ENCODE measurements around the gene OR2B6.
"Not testable (repeated sequence)": the region's sequence is repeated elsewhere in the genome, so short reads cannot be mapped to it uniquely, and the experiment has no call there.

The OR2B6 gene

DNA sequence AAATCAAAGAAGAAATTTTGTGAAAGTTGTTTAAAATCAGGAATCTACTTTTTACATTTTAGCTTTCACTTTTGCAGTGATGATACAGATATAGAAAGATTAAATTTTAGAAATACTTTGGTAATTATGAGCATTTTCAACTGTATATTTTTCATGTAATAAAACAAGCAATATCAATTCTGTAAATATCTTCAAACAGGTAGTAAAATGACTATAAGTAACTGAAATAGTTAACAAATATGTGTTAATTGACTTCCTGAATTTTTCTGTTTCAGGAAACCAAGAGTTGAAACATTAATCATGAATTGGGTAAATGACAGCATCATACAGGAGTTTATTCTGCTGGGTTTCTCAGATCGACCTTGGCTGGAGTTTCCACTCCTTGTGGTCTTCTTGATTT, at the start of gene OR2B6:
TSS of gene OR2B6 (plus strand) at position 301 of the 400 bp plus-strand sequence. CDS start at position 301, 0 bp downstream.
- no peak for DNase-seq

DNA sequence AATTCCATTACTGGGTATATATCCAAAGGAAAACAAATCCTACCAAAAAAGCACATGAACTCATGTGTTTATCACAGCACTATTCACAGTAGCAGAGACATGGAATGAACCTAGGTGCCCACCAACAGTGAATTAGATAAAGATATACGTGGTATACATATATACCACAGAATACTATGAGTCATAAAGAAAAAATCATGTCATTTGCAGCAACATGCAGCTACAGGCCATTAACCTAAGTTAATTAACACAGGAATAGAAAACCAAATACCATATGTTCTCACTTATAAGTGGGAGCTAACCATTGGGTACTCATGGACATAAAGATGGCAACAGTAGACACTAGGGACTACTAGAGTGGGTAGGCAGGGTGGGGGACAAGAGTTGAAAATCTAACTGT, 49.0 kb upstream of the OR2B6 start:
- no peak for DNase-seq

DNA sequence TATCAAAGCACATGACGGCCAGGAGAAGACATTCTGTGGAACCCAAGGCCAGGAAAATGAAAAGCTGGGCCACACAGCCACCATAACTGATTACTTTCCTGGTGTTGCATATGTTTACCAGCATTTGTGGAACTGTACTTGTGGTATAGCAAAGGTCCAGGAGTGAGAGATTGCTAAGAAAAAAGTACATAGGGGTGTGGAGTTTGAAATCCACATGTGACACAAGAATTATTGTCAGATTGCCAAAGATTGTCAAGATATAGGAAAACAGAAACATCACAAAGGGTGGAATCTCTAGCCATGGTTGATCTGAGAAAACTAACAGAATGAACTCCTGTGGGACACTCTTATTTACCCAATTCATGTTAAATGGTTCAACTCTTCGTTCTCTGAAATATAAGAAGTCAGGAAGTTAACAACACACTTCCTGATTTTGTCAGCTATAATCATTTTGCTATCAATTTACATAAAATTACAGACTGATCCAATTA, 45.0 kb upstream of the OR2B6 start, which contains the start of gene OR2B2:
TSS of gene OR2B2 (minus strand) at position 441 of the 491 bp plus-strand sequence. CDS start at position 364, 77 bp downstream.
- DNase-seq, result no peak

DNA sequence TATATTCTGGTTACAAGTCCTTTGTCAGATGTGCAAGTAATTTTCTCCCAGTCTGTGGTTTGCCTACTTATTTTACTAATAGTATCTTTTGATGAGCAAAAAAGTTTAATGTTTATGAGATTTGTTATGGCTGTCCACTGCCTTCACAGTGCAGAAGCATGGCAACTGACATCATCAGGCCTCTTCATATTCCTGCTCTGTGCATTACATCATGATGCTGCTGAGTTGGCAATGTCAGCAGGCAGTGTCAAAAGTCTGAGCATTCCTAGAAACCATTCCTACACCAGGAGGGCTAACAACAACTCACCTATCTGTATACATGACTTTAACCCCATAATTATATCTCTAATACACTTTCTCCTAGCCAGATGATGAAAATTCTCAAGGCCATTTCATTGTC, 34.1 kb upstream of the OR2B6 start:
- no peak for DNase-seq

DNA sequence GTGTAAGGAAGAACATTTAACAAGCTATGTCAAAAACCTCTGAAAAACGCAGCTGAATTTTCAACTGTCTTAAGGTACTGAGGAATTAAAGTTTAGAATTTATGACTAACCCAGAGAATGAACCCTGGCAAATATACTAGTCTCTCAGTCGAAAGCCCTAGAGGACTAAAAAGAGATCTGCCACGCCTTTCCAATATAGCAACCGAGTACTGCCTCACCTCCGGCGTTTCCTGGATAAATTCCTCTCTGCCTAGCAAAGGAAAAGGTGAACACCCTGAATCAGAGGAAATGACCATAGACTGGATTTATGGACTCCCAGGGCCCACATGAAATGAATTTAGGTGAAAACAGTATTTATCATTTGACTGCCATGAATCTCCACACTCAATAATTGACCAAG, 32.9 kb upstream of the OR2B6 start:
- DNase-seq, result no peak

DNA sequence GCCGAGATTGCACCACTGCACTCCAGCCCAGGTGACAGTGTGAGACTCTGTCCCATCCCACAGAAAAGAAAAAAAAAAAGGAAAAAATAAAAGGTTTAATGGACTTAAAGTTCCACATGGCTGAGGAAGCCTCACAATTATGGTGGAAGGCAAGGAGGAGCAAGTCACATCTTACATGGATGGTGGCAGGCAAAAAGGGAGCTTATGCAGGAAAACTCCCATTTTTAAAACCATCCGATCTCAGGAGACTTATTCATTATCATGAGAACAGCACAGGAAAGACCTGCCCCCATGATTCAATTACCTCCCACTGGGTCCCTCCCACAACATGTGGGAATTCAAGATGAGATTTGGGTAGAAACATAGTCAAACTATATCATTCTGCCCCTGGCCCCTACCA, 29.0 kb upstream of the OR2B6 start:
- DNase-seq, result not testable (repeated sequence)

DNA sequence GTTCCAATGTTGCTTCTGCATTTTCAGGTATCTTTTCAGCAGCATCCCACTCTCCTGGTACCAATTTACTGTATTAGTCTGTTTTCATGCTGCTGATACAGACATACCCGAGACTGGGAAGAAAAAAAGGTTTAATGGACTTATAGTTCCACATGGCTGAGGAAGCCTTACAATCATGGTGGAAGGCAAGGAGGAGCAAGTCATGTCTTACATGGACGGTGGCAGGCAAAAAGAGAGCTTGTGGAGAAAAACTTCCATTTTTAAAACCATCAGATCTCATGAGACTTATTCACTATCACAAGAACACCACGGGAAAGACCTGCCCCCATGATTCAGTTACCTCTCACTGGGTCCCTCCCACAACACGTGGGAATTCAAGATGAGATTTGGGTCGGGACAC, 27.1 kb upstream of the OR2B6 start:
- not testable (repeated sequence) for DNase-seq

DNA sequence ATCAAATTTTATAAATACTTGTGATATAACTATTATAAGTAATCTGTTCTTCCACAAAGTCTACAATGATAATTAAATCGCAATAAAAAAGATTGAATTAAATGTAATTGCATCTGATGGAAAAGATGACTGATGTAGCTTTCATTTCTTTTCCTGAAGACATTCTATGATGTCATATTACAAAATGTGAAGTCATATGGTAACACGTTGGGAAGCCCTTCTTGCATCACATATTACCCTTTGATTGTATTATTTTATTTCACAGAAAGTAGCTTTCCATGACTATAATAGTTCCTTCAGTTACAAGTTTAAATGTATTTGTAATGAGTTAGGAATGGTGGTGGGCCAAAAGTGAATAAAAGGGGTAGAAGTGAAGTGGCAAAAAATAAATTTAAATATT, 25.8 kb upstream of the OR2B6 start:
- DNase-seq, result no peak

DNA sequence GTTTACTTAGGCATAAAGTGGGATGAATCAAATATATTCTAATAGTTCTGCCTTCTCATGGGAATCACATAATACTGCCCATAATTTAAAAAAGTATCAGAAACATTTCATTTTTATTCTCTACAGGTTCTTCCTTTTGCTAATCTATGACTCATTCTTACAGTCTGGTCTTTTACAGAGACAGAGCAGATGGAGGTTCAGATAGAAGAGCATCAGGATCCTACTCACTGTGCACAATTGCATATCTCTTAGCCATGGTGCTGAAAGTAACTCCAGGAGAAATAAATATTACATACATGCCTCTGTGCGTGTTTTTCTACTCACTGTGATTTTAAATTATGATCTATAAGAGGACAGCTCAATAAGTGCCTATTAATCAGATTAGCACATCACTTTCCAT, 16.3 kb upstream of the OR2B6 start:
- DNase-seq, result no peak

DNA sequence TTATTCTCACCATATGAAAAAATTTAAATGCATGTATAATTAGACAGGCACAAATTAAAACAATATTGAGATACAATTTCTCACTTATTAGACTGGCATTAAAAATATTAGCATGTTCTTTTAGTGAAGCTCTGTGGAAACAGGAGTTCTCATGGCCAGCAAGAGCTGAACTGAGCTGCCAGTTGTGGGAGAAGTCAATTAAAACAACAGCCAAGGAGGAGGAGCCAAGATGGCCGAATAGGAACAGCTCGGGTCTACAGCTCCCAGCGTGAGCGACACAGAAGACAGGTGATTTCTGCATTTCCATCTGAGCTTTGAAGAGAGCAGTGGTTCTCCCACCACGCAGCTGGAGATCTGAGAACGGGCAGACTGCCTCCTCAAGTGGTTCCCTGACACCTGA, 14.0 kb upstream of the OR2B6 start:
- peak; percentile 12 for DNase-seq

DNA sequence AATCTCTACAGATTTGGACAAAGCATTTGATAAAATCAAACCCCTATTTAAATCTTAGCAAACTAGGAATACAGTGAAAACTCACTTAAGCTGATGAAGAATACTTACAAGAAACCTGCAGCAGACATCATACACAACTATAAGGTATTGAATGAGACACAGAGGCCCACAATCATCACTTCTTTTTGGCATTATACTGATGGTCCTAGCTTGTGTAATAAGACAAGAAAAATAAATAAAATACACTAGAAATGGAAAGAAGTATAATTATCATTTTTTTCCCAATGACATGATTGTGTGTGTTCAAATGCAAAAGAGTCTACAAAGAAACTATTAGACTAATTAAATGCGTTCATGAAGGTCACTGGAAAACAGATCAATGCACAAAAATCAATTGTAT, 8.8 kb upstream of the OR2B6 start:
- no peak for DNase-seq

DNA sequence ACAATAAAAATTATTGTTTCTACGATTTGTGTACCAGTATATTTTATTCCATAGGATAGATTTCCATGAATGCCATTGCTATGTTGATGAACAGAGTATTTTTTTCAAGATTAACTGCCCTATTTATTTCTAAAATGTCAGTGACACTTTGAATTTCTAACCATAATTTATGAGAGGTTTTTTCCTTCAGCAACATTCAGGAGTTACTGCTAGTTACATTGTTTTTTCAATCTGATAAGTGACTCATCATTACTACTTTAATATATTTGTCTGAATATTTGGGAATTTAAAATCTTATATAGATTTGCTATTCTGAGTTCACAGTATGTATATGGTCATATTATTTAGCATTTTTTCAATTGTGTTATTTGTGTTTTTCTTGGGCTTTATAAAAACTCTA, 6.0 kb upstream of the OR2B6 start:
- no peak for DNase-seq

DNA sequence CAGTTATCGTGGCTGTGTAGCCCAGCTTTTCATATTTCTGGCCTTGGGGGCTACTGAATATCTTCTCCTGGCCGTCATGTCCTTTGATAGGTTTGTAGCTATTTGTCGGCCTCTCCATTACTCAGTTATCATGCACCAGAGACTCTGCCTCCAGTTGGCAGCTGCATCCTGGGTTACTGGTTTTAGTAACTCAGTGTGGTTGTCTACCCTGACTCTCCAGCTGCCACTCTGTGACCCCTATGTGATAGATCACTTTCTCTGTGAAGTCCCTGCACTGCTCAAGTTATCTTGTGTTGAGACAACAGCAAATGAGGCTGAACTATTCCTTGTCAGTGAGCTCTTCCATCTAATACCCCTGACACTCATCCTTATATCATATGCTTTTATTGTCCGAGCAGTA, 475 bp downstream of the OR2B6 start:
- DNase-seq, result no peak

DNA sequence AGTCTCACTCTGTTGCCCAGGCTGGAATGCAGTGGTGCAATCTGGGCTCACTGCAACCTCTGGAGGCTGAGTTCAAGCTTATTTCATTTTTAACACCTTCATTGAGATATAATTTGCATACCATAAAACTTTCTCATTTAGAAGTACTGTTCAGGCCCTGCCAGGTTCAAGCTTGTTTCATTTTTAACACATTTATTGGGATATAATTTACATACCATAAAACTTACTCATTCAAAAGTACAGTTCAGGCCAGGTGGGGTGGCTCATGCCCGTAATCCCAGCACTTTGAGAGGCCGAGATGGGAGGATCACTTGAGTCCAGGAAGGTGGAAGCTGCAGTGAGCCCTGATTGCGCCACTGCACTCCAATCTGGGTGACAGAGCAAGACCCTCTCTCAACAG, 5.5 kb downstream of the OR2B6 start:
- no peak for DNase-seq

DNA sequence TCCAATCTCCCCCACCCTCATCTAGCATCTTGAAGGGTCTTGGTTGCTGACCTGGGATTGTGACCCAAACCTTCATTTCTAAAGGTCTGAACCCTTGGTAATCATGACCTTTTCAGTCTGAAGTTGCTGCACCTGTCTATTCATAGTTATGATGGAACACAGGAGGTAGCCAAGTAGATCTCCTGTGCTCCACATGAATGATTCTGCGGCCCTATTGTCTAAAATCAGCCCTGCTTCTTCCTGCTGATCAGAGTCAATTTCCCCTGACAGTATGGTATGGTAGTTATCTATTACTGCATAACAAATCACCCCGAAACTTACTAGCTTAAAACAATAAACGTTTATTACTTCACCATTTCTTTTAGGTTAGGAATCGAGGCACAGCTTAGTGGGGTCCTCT, 9.0 kb downstream of the OR2B6 start:
- no peak for DNase-seq

DNA sequence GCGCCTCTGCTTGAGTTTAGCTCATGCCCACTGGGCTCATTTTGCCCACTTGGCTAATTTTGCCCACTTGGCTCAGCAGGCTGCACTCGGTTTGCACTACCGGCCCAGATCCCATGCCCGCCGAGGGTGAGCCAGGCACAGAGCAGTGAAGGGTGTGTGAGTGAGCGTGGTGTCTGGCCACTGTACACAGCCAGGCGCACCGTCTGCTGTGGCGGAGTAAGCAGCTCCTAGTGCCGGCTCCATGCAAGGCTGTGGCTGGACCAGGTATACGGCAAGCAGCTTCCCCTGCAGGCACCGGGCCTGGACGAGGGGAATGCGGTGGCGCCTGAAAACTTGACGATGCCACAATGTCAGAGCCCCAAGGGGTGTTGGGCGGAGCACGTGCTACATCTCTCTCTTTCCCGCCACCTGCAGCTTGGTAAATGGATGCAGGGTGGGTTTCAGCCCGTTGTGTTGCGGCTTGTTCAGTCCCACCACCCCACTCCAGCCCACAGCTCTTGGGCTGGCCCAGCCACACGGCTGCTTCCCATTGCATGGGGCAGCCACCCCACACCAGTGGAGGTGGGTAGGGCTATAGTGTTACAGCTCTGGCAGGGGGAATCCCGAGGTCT, 9.9 kb downstream of the OR2B6 start:
- DNase-seq, result no peak

DNA sequence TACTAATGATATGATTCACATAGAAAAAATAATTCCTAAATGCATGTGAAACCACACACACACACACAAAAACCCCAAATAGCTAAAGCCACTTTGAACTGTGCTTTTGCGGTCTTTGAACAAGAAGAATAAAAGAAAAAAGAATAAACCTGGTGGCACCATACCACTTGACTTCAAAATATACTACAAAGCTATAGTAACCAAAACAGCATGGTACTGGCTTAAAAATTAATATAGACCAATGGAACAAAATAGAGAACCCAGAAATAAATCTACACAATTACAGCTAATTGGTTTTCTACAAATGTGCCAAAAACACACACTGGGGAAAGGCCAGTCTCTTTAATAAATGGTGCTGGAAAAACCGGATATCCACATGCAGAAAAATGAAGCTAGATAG, 13.4 kb downstream of the OR2B6 start:
- no peak for DNase-seq

DNA sequence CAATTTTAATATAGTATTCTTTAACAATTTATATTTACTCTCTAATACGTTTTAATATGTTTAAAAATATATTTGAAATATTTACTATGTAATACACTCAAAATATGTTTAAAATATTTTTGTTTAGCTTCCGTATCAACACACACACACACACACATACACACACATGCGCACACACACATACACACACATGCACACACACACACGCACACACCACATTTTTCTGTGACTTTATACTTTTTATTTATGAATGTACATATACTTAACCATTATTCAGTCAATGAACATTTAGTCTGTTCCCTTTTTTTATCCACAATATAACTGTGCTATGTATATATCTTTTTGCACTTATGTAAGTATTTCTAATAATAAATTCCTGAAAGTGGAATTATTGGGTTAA, 15.7 kb downstream of the OR2B6 start:
- DNase-seq, result no peak

DNA sequence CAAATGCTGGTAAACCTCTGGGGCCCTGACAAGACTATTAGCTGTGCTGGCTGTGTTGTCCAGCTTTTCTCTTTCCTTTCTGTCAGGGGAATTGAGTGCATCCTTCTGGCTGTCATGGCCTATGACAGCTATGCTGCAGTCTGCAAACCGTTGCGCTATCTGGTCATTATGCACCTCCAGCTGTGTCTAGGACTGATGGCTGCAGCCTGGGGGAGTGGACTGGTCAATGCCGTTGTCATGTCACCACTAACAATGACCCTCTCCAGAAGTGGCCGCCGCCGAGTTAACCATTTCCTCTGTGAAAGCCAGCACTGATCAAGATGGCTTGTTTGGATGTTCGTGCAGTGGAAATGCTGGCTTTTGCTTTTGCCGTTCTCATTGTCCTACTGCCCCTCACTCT, 20.3 kb downstream of the OR2B6 start:
- no peak for DNase-seq

DNA sequence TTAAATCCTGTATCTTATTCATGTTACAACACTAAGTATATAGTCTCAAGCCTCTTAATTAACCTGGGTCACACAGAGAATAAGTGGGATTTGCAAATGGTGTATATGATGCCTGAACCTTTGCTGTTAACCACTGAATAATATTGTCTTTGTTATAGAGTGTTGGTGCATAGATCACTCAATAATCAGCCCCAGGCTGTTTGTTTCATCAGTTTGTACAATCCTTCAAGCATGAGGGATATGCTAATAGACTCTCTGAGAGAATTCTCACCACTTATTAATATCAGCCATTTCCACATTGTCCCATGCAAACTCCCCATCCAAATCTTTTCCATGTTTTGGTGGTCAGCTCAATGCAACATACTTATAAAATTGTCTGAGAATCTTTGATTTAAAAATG, 21.7 kb downstream of the OR2B6 start:
- DNase-seq, result no peak

DNA sequence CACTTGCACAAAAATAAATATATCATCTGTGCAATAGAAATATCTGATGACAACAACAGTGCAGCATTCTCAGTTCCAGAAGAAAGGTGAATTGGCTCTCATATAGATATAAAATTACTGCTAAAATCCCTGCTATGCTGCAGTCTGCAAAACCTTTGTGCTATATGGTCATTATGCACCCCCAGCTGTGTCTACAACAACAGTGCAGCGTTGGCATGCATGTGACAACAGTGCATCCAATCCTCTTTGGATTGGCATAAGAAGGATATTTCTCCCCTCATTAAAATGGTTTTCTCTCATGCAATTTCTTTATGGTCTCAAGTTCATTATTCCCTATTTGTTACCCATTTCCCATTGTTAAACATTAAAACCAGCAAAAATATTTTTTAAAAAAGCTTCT, 23.1 kb downstream of the OR2B6 start:
- DNase-seq, result no peak

DNA sequence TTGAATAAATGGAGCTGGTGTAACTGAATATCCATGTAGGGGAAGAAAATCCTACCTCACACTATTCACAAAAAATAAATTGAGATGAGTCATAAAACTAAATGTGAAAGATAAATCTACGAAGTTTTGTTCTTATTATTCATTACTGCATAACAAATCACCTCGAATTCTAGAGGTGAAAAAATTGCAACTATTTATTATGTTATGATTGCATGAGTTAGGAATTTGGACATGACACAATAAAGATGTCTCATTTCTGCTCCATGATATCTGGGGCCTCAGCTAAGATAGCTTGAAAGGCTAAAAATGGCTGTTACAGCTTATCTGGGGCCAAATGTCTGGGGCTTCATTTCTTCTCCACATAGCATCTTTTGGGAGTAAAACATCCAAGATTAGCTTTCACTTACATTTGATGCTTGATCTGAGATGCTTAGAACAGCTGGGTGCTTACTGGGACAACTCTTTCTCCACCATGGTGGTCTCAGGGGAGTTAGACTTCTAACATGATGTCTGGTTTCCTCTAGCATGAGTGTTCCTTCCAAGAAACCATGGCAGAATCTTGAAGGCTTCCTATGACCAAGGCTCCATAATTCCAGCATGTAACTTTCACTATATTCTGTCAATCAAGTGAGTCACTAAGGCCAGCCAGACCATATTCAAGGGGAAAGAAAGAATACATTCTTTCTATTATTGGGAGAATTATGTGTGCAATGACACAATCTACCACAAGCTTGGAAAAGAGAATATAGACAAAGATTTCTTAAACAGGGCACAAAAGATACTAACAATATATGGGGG, 30.1 kb downstream of the OR2B6 start:
- DNase-seq, result no peak

DNA sequence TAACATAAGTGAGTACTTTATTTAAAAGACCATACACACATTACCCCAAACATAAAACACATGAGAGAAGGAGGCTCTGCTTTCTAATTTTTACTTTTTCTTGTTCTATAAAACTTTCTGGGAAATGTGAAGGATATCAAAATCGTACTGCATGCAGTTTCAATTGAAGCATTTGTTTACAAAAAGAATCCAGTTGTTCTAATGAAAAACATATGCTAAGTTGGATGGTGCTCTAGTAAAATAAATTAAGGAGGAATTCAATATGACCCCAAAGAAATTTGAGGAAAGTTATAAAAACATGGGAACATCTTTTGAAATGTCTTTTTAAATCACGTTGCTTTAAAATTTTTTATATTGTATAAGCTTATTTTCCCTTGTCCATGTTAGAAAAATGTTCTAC, 37.6 kb downstream of the OR2B6 start:
- no peak for DNase-seq

DNA sequence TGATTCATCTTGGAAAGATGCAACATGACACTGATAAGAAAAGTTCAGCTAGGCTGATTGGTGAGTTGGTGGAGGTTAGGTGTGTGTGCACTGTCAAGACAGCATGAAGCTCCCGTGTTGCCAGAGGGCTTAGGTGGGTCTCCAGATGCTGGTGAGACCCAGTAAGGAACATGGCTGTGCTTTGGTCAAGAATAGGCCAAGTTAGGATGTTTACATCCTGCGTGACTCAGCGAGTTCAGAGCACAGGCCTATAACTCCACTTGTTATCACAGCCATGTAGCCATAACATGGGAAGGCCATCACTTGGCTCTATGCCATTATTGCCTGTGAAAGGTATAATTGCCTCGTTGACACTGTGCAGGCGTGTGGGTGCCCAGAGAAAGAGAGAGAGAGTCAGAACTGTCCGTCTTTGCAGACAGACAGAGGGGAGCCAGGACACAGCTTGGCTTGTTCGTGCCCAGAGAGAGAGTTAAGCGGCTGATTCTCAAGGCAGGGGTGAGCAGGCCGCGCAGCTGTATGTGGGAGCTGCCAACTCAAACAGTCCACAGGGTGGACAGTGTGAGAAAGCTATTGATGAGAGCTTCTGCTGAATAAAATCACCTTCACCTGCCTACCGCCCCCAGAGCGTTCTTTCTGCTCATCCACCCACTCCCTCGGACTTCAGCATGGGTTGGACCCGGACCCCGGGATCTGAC, 43.5 kb downstream of the OR2B6 start:
- peak; percentile 55 for DNase-seq

Data from COR-L47 (cell line).